Mesenteric fat pad (tissue), 1 donor: Measurements from ENCODE around the gene ELOF1. TPM values are rescaled to one million over a fixed set of nuclear protein-coding genes. Genes with fewer than 3 reads are reported as not detected.

Source experiments
- total RNA-seq: library from RNA; stranded (reverse); fragmentation: NEBNext Ultra II Directional; extraction: Animal tissue kit (Norgen Biotek cat#: 25700); gene quantifications from one replicate; pipeline ENCODE4 v1.2.1, GENCODE V29; 2021
- donor health status: DM: yes; HTN: yes; CAD: no.

Gene ELOF1
- total RNA-seq, 1 donor from 2014 or later = 35.0 TPM

Other genes with a start within 250 kb of the ELOF1 start
- gene RAB3D, start 219.6 kb downstream of the ELOF1 start, total RNA-seq = 21.7 TPM
- 54.3 TPM for gene TMEM205, start 213.0 kb downstream of the ELOF1 start, total RNA-seq
- 16.4 TPM for gene CCDC159, start 212.7 kb downstream of the ELOF1 start, total RNA-seq
- gene PLPPR2, start 203.8 kb downstream of the ELOF1 start, total RNA-seq = 26.0 TPM
- gene SWSAP1, start 184.6 kb downstream of the ELOF1 start, total RNA-seq = 1.2 TPM
- gene EPOR, start 174.9 kb downstream of the ELOF1 start, total RNA-seq = 9.6 TPM
- 18.8 TPM for gene RGL3, start 139.9 kb downstream of the ELOF1 start, total RNA-seq
- gene ODAD3, start 124.1 kb downstream of the ELOF1 start, total RNA-seq = 0.35 TPM
- 199 TPM for gene PRKCSH, start 123.6 kb downstream of the ELOF1 start, total RNA-seq
- not detected for gene ELAVL3, start 78.2 kb downstream of the ELOF1 start, total RNA-seq
- 8.6 TPM for gene ZNF653, start 53.4 kb downstream of the ELOF1 start, total RNA-seq
- gene ECSIT, start 30.1 kb downstream of the ELOF1 start, total RNA-seq = 28.4 TPM
- gene CNN1, start 20.4 kb downstream of the ELOF1 start, total RNA-seq = 21.8 TPM
- gene ACP5, start 18.4 kb upstream of the ELOF1 start, total RNA-seq = 35.0 TPM
- gene ZNF627, start 38.3 kb upstream of the ELOF1 start, total RNA-seq = 5.4 TPM
- gene ZNF823, start 179.7 kb upstream of the ELOF1 start, total RNA-seq = 6.8 TPM
- gene ZNF441, start 207.8 kb upstream of the ELOF1 start, total RNA-seq = 5.7 TPM
- 1.5 TPM for gene ZNF491, start 239.3 kb upstream of the ELOF1 start, total RNA-seq